K562 (cell line): ENCODE data around the gene CBFA2T3. TPM values are rescaled to one million over a fixed set of nuclear protein-coding genes. Genes with fewer than 3 reads are reported as not detected.

ENCODE experiments used
- ATAC-seq: fragments of 200-7000 bp; cut with Tn5 transposase; 3 replicates; pipeline ENCODE4 v1.9.1; 2020; ENCODE audit warnings: moderate library complexity
- BruUV-seq: library from RNA; stranded (reverse); fragments of 400-500 nt; replicated peaks from 2 replicates; lab custom pipeline; 2021; lab: Mats Ljungman, UMichigan
- CTCF ChIA-PET: fragments of 300-600 bp; formaldehyde crosslinking; extraction: SDS; loops from one replicate; lab custom pipeline; 2021; ENCODE audit warnings: low intra/inter-chr PET ratio; lab: Yijun Ruan, JAX
- POLR2A ChIA-PET: fragments of 300-600, 350-650 bp; sonication (Branson Sonifier 250); formaldehyde crosslinking; extraction: SDS; loops from one replicate; lab custom pipeline; 2021; ENCODE audit warnings: antibody characterized with exemption, inconsistent platforms; lab: Yijun Ruan, JAX
- DNase-seq, 4 experiments: peaks; one replicate each; pipeline versions ENCODE4 v3.0.0 to v3.0.0-alpha.2; 2011 to 2018; ENCODE audit warnings: low spot score in 3 of 4, mixed read lengths in 3 of 4; ENCODE audit errors: extremely low read depth in 1 of 4
- FAIRE-seq: peaks from 2 replicates; lab custom pipeline; 2011; peaks lifted over from hg19 to GRCh38; lab: Jason Lieb, UNC
- H2AFZ ChIP-seq: 2 replicates; pipeline ENCODE4 v1.6.0; 2011; ENCODE audit warnings: low read depth, low read length, control low read depth, inconsistent platforms
- H3K27ac ChIP-seq: fragments of 200-600 bp; 3 replicates; pipeline ENCODE4 v1.8.0; 2011; ENCODE audit warnings: low read depth, mild to moderate bottlenecking, control low read depth, inconsistent platforms, low read length, moderate library complexity, mixed read lengths; ENCODE audit errors: extremely low read depth
- H3K27me3 ChIP-seq, 2 experiments: fragments of 300-600 bp in 1 of 2; 2 replicates in 1 of 2; 3 replicates in 1 of 2; pipeline versions ENCODE4 v1.6.0 to v1.8.0; 2011; ENCODE audit warnings: inconsistent platforms in 2 of 2, low read length in 2 of 2, mild to moderate bottlenecking in 1 of 2, mixed read lengths in 1 of 2, moderate library complexity in 1 of 2; ENCODE audit not compliant: control insufficient read depth in 2 of 2, insufficient read depth in 2 of 2
- H3K36me3 ChIP-seq: fragments of 300-600 bp; 3 replicates; pipeline ENCODE4 v1.8.0; 2011; ENCODE audit warnings: mild to moderate bottlenecking, low read length, inconsistent platforms; ENCODE audit not compliant: control insufficient read depth, insufficient read depth
- H3K4me1 ChIP-seq, 2 experiments: fragments of 200-600 bp in 1 of 2; replicated peaks in 1 of 2; 2 replicates in 1 of 2; 3 replicates in 1 of 2; pipeline versions ENCODE4 v1.5.1 to v1.8.0; 2011; ENCODE audit warnings: inconsistent platforms in 2 of 2, low read length in 2 of 2, mild to moderate bottlenecking in 1 of 2, mixed read lengths in 1 of 2, moderate library complexity in 1 of 2; ENCODE audit not compliant: control insufficient read depth in 2 of 2, insufficient read depth in 2 of 2
- H3K4me2 ChIP-seq: 2 replicates; pipeline ENCODE4 v1.6.1; 2011; ENCODE audit warnings: low read length, control low read depth, inconsistent platforms, mixed read lengths; ENCODE audit not compliant: insufficient read depth
- H3K4me3 ChIP-seq: fragments of 200-600 bp; sonication (generic), shearing (Covaris generic); 2 replicates; pipeline ENCODE4 v1.5.1; 2016; ENCODE audit warnings: control low read depth, inconsistent platforms
- H3K79me2 ChIP-seq: fragments of 200-600 bp; 3 replicates; pipeline ENCODE4 v1.8.0; 2011; ENCODE audit warnings: low read length, inconsistent platforms; ENCODE audit not compliant: control insufficient read depth, insufficient read depth
- H3K9ac ChIP-seq, 2 experiments: 2 replicates each; pipeline versions ENCODE4 v1.6.0 to v1.6.1; 2011; ENCODE audit warnings: low read depth in 2 of 2, low read length in 2 of 2, control low read depth in 1 of 2, inconsistent platforms in 1 of 2, mild to moderate bottlenecking in 1 of 2, mixed read lengths in 1 of 2; ENCODE audit not compliant: insufficient read depth in 1 of 2
- H3K9me1 ChIP-seq: one replicate; pipeline ENCODE4 v1.6.0; 2011; ENCODE audit warnings: inconsistent platforms, mild to moderate bottlenecking, low read length, moderate library complexity; ENCODE audit not compliant: control insufficient read depth, insufficient read depth
- H3K9me3 ChIP-seq: replicated peaks from 2 replicates; pipeline ENCODE4 v1.5.1; 2011; ENCODE audit warnings: low read depth, low read length, inconsistent platforms; ENCODE audit not compliant: control insufficient read depth, insufficient read depth
- H4K20me1 ChIP-seq: replicated peaks from 2 replicates; pipeline ENCODE4 v1.6.1; 2011; ENCODE audit warnings: low read length, inconsistent platforms, mixed read lengths; ENCODE audit not compliant: control insufficient read depth, insufficient read depth
- NFIX ChIP-seq: fragments of 250-450 bp; sonication (Bioruptor Pico); IDR thresholded peaks from 2 replicates; pipeline ENCODE4 v1.4.0; 2020; ENCODE audit warnings: low read depth, mild to moderate bottlenecking, moderate library complexity
- NUFIP1 ChIP-seq: fragments of 450-650 bp; IDR thresholded peaks from 2 replicates; pipeline ENCODE4 v1.6.1; 2018; ENCODE audit not compliant: partially characterized antibody
- RBM34 ChIP-seq: fragments of 200-400 bp; formaldehyde crosslinking; IDR thresholded peaks from 2 replicates; pipeline ENCODE4 v1.6.1; 2018; ENCODE audit warnings: low read length, borderline replicate concordance; ENCODE audit not compliant: insufficient read depth
- SMAD1 ChIP-seq: fragments of 150-350 bp; IDR thresholded peaks from 2 replicates; pipeline ENCODE4 v1.6.1; 2014; ENCODE audit warnings: low read length, low read depth; ENCODE audit not compliant: partially characterized antibody
- TAF9B ChIP-seq: fragments of 450-650 bp; IDR thresholded peaks from 2 replicates; pipeline ENCODE4 v1.6.1; 2018; ENCODE audit warnings: mild to moderate bottlenecking; ENCODE audit not compliant: partially characterized antibody
- YY1 ChIP-seq, 3 experiments: IDR thresholded peaks; 2 replicates each; pipeline ENCODE4 v1.6.1; 2011; ENCODE audit warnings: low read length in 2 of 3, mild to moderate bottlenecking in 2 of 3, moderate library complexity in 2 of 3, borderline replicate concordance in 1 of 3, control low read depth in 1 of 3, low read depth in 1 of 3; ENCODE audit not compliant: insufficient read depth in 3 of 3, insufficient replicate concordance in 2 of 3, control insufficient read depth in 1 of 3, insufficient read length in 1 of 3; ENCODE audit errors: extremely low read depth in 1 of 3
- ZNF311 ChIP-seq: fragments of 250-450 bp; sonication (Bioruptor Pico); IDR thresholded peaks from 2 replicates; pipeline ENCODE4 v1.4.0; 2020; ENCODE audit warnings: mild to moderate bottlenecking, moderate library complexity
- ZNF75A ChIP-seq: fragments of 450-650 bp; formaldehyde crosslinking; IDR thresholded peaks from 2 replicates; pipeline ENCODE4 v1.4.0; 2020; ENCODE audit warnings: mild to moderate bottlenecking
- ZSCAN29 ChIP-seq: fragments of 450-650 bp; IDR thresholded peaks from 2 replicates; pipeline ENCODE4 v1.6.1; 2017
- WGBS: fragments of 100-300 bp; shearing (Covaris generic); methylation state at CpG from one replicate; pipeline ENCODE4 v1.1.6; 2016; ENCODE audit warnings: low coverage, mixed read lengths; ENCODE audit not compliant: insufficient coverage; ENCODE audit errors: missing lambda C conversion rate; 5-methylcytosine and 5-hydroxymethylcytosine counted together
- in situ Hi-C: fragments of 300-500 bp; cut with MboI; formaldehyde crosslinking; loops from 4 replicates; pipeline ENCODE4 v1.15.0; 2018; ENCODE audit warnings: inconsistent platforms, mixed read lengths
- intact Hi-C: fragments of 100-400 bp; cut with micrococcal nuclease; formaldehyde crosslinking; loops from 2 replicates; pipeline ENCODE4 v1.14.2; 2022
- polyA plus RNA-seq, 8 experiments: library from polyadenylated mRNA; depleted of rRNA in 4 of 8; stranded (reverse) in 5 of 8; unstranded in 3 of 8; fragments of >200 nt; fragmentation: Nextera tagmentation in 2 of 8; fragmentation: Illumina TruSeq in 1 of 8; extraction: Ambion mirVana in 2 of 8; extraction: Trizol in 1 of 8; gene quantifications; 2 replicates each; pipeline versions ENCODE4 v1.2.1 to v1.2.3, GENCODE V29; 2011 to 2014; ENCODE audit warnings: inconsistent platforms in 1 of 8, missing spikeins in 1 of 8
- total RNA-seq, 7 experiments: library from RNA; depleted of rRNA in 6 of 7; stranded (reverse); fragments of >200 nt in 6 of 7; fragmentation: Illumina TruSeq in 2 of 7; extraction: Trizol in 2 of 7; gene quantifications; 2 replicates each; pipeline versions ENCODE4 v1.2.1 to v1.2.3, GENCODE V29; 2011 to 2021; ENCODE audit warnings: low replicate concordance in 1 of 7
- TF ChIP-seq, protein P1 (sequence below): sonication (generic); formaldehyde crosslinking; IDR thresholded peaks from 2 replicates; pipeline ENCODE4 v1.8.0; 2022; ENCODE audit warnings: mild to moderate bottlenecking, missing genetic modification reagents
- TF ChIP-seq, protein P2 (sequence below): fragments of 250-450 bp; sonication (Bioruptor Pico); IDR thresholded peaks from 2 replicates; pipeline ENCODE4 v1.9.0; 2021; ENCODE audit warnings: mild to moderate bottlenecking, inconsistent platforms
- TF ChIP-seq, protein P3 (sequence below): fragments of 450-650 bp; IDR thresholded peaks from 2 replicates; pipeline ENCODE4 v1.6.1; 2017; ENCODE audit warnings: antibody characterized with exemption
- TF ChIP-seq, protein P4 (sequence below): fragments of 250-450 bp; sonication (Bioruptor Pico); IDR thresholded peaks from 2 replicates; pipeline ENCODE4 v1.5.0; 2020; ENCODE audit warnings: mild to moderate bottlenecking, borderline replicate concordance

The CBFA2T3 gene
- total and polyA plus RNA-seq, 9 of the 15 experiments (the other 6 are each of a cell fraction or from before 2014, with no cell fraction given) = 2.3 to 145 (median 6.7) TPM

DNA sequence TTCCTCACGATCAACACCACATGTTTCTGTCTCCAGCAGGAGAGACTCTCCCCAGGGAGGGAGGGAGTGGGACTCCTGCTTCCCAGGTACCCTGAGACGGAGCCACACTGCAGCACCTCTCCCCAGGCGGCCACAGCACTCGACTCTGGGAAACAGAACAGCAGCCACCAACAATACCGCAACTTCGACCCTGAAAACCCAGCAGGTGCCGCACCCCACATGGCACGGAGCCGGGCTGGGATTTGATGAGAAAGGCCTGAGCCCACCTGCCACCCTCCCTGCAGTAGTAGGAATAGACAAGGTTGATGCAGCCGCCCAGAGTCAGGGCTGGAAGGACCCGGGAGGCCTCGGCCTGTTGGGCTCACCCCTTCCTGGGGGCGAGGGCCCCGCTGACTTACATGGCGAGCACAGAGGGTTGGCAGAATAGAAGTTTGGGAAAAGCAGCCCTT lies 134.7 kb downstream of the CBFA2T3 start:
- H3K4me1 ChIP-seq = peaks cover 0 to 53% of the 10 kb centered on the region in 2 experiments; a peak in 2 of 5 replicates
- ChIA-PET POLR2A (no interaction called here), CTCF (no interaction called here)
- no peak overlapping the region for H3K4me2 ChIP-seq
- no TSS peak for BruUV-seq
- WGBS = 69% methylated on average over 14 of the region's 15 CpGs
- no peak for FAIRE-seq
- H4K20me1 ChIP-seq = no peaks in the 10 kb centered on the region
- no peaks in the 10 kb centered on the region for H3K79me2 ChIP-seq
- DNase-seq = no peak
- no peaks in the 10 kb centered on the region; the same call in 2 of the 3 replicates for H3K36me3 ChIP-seq
- no peaks in the 10 kb centered on the region for H3K9me3 ChIP-seq
- no peaks in the 10 kb centered on the region for H3K9me1 ChIP-seq
- no peak for ATAC-seq
- no peak for TF ChIP-seq SMAD1
- no peak for TF ChIP-seq NUFIP1
- TF ChIP-seq ZSCAN29 = no peak
- TF ChIP-seq, protein P1, sequence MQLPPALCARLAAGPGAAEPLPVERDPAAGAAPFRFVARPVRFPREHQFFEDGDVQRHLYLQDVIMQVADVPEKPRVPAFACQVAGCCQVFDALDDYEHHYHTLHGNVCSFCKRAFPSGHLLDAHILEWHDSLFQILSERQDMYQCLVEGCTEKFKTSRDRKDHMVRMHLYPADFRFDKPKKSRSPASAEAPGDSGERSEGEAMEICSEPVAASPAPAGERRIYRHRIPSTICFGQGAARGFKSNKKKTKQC (CRISPR knock-in tag) = no peak
- TF ChIP-seq NFIX = no peak
- TF ChIP-seq, protein P2, sequence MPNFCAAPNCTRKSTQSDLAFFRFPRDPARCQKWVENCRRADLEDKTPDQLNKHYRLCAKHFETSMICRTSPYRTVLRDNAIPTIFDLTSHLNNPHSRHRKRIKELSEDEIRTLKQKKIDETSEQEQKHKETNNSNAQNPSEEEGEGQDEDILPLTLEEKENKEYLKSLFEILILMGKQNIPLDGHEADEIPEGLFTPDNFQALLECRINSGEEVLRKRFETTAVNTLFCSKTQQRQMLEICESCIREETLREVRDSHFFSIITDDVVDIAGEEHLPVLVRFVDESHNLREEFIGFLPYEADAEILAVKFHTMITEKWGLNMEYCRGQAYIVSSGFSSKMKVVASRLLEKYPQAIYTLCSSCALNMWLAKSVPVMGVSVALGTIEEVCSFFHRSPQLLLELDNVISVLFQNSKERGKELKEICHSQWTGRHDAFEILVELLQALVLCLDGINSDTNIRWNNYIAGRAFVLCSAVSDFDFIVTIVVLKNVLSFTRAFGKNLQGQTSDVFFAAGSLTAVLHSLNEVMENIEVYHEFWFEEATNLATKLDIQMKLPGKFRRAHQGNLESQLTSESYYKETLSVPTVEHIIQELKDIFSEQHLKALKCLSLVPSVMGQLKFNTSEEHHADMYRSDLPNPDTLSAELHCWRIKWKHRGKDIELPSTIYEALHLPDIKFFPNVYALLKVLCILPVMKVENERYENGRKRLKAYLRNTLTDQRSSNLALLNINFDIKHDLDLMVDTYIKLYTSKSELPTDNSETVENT (CRISPR knock-in tag) = no peak
- no peak for TF ChIP-seq RBM34
- no peak for TF ChIP-seq YY1 (IDR thresholded peaks at IDR 0.05; ENCODE audit: borderline replicate concordance in 1 of 3, control insufficient read depth in 1 of 3, extremely low read depth in 1 of 3, insufficient read depth in 3 of 3, insufficient read length in 1 of 3, insufficient replicate concordance in 2 of 3, low read depth in 1 of 3, low read length in 2 of 3)
- TF ChIP-seq TAF9B = no peak
- TF ChIP-seq ZNF75A (CRISPR knock-in tag) = no peak
- TF ChIP-seq, protein P3, sequence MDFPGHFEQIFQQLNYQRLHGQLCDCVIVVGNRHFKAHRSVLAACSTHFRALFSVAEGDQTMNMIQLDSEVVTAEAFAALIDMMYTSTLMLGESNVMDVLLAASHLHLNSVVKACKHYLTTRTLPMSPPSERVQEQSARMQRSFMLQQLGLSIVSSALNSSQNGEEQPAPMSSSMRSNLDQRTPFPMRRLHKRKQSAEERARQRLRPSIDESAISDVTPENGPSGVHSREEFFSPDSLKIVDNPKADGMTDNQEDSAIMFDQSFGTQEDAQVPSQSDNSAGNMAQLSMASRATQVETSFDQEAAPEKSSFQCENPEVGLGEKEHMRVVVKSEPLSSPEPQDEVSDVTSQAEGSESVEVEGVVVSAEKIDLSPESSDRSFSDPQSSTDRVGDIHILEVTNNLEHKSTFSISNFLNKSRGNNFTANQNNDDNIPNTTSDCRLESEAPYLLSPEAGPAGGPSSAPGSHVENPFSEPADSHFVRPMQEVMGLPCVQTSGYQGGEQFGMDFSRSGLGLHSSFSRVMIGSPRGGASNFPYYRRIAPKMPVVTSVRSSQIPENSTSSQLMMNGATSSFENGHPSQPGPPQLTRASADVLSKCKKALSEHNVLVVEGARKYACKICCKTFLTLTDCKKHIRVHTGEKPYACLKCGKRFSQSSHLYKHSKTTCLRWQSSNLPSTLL = no peak
- TF ChIP-seq ZNF311 (CRISPR knock-in tag) = no peak
- TF ChIP-seq, protein P4, sequence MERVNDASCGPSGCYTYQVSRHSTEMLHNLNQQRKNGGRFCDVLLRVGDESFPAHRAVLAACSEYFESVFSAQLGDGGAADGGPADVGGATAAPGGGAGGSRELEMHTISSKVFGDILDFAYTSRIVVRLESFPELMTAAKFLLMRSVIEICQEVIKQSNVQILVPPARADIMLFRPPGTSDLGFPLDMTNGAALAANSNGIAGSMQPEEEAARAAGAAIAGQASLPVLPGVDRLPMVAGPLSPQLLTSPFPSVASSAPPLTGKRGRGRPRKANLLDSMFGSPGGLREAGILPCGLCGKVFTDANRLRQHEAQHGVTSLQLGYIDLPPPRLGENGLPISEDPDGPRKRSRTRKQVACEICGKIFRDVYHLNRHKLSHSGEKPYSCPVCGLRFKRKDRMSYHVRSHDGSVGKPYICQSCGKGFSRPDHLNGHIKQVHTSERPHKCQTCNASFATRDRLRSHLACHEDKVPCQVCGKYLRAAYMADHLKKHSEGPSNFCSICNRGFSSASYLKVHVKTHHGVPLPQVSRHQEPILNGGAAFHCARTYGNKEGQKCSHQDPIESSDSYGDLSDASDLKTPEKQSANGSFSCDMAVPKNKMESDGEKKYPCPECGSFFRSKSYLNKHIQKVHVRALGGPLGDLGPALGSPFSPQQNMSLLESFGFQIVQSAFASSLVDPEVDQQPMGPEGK (CRISPR knock-in tag) = no peak
- H3K27me3 ChIP-seq = no peaks in the 10 kb centered on the region
- intact Hi-C loops = no loop called here
- H3K9ac ChIP-seq = no peak overlapping the region
- in situ Hi-C loops = no loop called here
- H3K27ac ChIP-seq = no peak overlapping the region
- no peak overlapping the region for H2AFZ ChIP-seq
- no peak overlapping the region for H3K4me3 ChIP-seq
